HG03135 (cell line): ENCODE measurements around the gene PTEN.
"Not testable (repeated sequence)": the region's sequence is repeated elsewhere in the genome, so short reads cannot be mapped to it uniquely, and the experiment has no call there.

Experiments
- ATAC-seq: cut with Tn5 transposase; IDR thresholded peaks from one replicate; pipeline ENCODE4 v1.9.1; 2021; ENCODE audit warnings: mild to moderate bottlenecking, moderate library complexity; ENCODE audit not compliant: unreplicated experiment

PTEN gene

GRCh38 chr10:87868277-87868676 lies 4.9 kb downstream of the PTEN start:
- ATAC-seq, result no peak

GRCh38 chr10:87869139-87869538 lies 5.7 kb downstream of the PTEN start:
- not testable (repeated sequence) for ATAC-seq

- no peak for ATAC-seq
Measured at GRCh38 chr10:87869773-87870551, 6.5 kb downstream of the PTEN start.

DNA sequence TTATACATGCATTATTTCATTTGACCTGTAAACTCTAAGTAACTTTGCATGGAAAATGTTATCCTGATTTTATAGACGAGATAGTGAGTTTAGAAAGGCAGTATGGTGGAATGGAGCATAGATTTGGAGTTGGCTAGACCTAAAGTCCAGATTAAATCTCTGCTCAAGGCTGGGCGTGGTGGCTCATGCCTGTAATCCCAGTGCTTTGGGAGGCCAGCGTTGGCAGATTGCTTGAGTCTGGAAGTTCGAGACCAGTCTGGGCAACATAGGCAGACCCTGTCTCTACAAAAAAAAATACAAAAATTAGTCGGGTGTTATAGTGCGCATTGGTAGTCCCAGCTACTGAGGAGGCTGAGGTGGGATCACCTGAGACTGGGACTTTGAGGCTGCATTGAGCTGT lies 9.4 kb downstream of the PTEN start:
- ATAC-seq, result no peak

DNA sequence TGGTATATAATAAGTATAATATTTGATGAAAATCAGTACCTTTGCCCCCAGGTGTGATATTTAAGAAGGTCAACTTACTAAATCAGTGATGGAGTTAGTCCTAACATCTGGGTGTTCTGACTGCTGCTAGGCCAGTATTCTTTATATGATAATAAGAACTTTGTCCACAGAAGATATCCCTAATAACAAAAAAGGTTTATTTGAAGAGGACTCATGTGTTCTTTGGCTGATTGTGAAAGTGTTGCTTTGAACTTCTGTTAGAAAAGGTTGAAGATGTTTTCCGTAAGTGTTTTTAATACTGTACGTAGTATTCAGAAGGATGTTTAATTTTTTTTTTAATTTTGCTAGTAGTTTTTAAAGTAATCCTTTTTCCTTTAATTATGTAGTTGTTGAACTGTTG lies 10.2 kb downstream of the PTEN start:
- no peak for ATAC-seq

GRCh38 chr10:87875929-87876571 lies 12.6 kb downstream of the PTEN start:
- no peak for ATAC-seq

GRCh38 chr10:87878664-87879459 lies 15.4 kb downstream of the PTEN start:
- ATAC-seq, result no peak

DNA sequence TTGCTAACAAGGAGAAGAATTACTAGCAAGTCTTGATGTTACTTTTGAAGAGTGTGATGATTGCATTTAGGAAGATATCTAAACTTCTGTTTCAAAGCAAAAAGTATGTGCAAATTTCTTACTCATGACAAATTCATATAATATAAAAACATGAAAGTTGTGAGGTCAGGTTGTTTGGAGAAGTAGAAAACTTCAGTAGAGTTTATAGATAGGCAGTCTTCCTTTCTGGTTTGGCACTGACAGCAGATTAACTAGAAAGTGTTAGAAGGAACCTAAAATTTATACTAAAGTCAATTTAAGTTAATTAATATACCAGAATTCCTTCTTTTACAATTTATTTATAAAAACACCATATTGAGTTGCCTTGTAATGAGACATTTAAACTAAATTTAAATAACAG lies 16.9 kb downstream of the PTEN start:
- ATAC-seq, result no peak

DNA sequence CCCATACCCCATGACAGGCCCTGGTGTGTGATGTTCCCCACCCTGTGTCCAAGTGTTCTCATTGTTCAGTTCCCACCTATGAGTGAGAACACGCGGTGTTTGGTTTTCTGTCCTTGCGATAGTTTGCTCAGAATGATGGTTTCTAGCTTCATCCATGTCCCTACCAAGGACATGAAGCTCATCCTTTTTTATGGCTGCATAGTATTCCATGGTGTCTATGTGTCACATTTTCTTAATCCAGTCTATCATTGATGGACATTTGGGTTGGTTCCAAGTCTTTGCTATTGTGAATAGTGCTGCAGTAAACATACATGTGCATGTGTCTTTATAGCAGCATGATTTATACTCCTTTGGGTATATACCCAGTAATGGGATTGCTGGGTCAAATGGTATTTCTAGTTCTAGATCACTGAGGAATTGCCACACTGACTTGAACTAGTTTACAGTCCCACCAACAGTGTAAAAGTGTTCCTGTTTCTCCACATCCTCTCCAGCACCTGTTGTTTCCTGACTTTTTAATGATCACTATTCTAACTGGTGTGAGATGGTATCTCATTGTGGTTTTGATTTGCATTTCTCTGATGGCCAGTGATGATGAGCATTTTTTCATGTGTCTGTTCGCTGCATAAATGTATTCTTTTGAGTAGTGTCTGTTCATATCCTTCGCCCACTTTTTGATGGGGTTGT lies 18.1 kb downstream of the PTEN start:
- ATAC-seq, result not testable (repeated sequence)

DNA sequence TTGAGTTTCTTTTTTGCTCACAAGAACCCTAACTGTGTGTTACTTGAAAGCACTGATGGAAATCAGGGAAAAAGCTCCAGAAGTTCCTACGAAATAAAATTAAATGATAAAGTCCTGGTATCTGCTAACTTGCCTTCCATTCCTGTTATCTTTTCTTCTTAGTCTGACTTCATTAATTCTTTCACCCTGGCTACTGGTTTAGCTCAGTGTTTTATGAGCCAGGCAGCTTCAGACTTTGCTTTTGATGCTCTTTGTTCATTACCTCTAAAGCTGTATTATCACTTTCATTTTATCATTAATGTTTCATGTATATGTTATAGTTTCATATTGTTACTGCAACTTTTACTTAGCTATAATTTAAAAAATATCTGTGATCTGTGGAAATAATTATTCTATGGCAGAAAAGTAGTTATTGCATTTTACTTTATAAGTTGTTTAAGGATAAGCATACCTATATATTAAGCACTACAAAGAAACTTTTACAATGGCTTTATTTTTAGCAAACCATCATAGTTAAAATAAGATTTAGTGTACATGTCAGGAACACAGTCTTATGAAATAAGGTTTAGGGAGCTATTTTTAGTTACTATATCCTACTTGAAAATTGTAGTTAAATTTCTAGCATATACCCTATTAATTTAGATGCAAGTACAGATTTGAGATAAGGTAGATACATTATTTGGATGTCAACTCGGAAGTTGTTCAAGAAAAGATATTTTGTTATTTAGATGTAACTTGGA lies 19.3 kb downstream of the PTEN start:
- ATAC-seq, result no peak

GRCh38 chr10:87886635-87887034 lies 23.2 kb downstream of the PTEN start:
- ATAC-seq, result no peak

DNA sequence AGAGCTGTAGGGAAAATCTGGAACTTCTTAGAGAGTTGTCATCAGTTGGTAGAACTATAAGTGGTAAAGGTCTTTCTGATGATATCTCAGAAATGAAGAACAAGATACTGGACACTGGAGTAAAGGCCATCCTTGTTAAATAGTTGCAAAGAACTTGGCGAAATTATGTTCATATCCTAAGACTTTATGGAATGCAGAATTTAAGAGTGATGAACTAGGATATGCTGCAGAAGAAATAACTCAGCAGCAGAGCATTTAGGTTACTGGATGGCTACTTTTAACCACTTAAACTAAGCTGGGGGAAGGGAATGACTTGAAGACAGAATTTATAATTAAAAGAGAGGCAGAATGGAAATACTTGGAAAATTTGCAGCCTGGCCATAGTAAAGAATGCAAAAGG lies 23.7 kb downstream of the PTEN start:
- no peak for ATAC-seq

GRCh38 chr10:87887548-87888289 lies 24.3 kb downstream of the PTEN start:
- no peak for ATAC-seq

DNA sequence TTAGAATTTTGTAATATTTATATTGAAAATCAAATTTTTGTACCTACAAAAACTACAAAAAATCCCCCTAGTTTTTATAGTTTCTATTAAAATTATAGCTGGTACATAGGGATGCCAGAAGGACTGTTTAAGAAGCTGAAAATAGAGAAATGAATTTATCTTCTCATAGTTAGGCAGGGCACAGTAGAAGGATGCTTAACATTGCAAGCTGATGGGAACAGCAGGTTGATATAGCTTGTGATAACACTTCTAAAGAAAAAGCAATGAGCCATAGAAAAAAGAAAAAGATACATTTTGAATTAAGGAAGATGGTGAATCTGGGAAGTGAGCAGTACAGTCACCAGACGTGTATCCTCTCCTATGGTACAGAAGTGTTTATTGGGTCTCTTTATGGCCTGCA lies 32.0 kb downstream of the PTEN start:
- ATAC-seq, result no peak

GRCh38 chr10:87896216-87896615 lies 32.8 kb downstream of the PTEN start:
- ATAC-seq, result no peak

GRCh38 chr10:87897957-87898356 lies 34.5 kb downstream of the PTEN start:
- ATAC-seq, result not testable (repeated sequence)

- not testable (repeated sequence) for ATAC-seq
Measured at GRCh38 chr10:87903396-87903795, 40.0 kb downstream of the PTEN start.

- ATAC-seq, result no peak
Measured at GRCh38 chr10:87913156-87913921, 49.9 kb downstream of the PTEN start.

DNA sequence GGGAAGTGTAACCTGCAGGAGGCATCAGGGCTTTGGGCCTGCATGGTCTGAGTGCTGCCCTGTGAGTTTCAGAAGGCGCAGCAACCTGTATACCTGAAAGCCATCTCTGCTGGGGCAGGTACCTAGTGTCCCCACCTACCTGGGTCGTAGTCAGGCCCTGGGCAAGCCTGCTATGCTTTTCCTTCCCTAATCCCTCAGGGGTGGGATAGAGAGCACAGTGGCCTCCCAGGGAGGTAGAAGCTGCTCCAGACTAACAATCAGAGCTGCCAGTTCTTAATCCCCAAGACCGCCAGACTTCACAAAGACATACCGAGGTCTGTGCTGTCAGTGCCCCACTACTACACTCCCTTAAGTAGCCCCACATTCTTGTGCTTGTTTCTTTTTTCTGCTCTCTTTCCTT lies 52.0 kb downstream of the PTEN start:
- ATAC-seq, result no peak
